C4-2B (cell line): ENCODE data around the gene SUGP2.

ENCODE experiments used
- H3K27ac ChIP-seq: fragments of 450-650 bp; 2 replicates; pipeline ENCODE4 v1.5.1; 2017
- ZFX ChIP-seq: fragments of 450-650 bp; IDR thresholded peaks from 2 replicates; pipeline ENCODE4 v1.6.1; 2017
- TF ChIP-seq, protein P1 (sequence below): fragments of 450-650 bp; conservative IDR thresholded peaks from 2 replicates; pipeline ENCODE4 v1.5.1; 2017; ENCODE audit warnings: mild to moderate bottlenecking

The SUGP2 gene

DNA sequence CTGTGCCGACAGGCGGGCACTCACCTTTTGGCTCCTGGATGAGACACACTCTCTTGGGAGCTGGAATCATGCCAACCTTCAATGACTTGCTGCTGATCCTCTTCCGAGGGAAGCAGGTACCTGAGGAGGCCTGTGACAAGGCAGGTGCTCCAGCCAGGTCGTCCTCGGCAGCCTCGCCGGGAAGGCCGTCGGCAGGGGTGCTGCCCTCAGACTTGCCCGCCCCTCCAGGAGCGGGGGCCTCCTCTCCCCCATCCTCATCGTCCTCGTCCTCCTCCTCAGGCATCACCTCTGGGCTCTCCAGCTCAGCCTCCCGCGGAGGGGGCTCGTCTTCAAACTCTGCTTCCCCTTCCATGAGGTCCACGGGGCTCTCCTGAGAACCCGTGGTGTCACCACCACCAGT lies 29.2 kb downstream of the SUGP2 start:
- no peak overlapping the region for H3K27ac ChIP-seq
- no peak for TF ChIP-seq ZFX
- TF ChIP-seq, protein P1, sequence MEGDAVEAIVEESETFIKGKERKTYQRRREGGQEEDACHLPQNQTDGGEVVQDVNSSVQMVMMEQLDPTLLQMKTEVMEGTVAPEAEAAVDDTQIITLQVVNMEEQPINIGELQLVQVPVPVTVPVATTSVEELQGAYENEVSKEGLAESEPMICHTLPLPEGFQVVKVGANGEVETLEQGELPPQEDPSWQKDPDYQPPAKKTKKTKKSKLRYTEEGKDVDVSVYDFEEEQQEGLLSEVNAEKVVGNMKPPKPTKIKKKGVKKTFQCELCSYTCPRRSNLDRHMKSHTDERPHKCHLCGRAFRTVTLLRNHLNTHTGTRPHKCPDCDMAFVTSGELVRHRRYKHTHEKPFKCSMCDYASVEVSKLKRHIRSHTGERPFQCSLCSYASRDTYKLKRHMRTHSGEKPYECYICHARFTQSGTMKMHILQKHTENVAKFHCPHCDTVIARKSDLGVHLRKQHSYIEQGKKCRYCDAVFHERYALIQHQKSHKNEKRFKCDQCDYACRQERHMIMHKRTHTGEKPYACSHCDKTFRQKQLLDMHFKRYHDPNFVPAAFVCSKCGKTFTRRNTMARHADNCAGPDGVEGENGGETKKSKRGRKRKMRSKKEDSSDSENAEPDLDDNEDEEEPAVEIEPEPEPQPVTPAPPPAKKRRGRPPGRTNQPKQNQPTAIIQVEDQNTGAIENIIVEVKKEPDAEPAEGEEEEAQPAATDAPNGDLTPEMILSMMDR, result no peak

DNA sequence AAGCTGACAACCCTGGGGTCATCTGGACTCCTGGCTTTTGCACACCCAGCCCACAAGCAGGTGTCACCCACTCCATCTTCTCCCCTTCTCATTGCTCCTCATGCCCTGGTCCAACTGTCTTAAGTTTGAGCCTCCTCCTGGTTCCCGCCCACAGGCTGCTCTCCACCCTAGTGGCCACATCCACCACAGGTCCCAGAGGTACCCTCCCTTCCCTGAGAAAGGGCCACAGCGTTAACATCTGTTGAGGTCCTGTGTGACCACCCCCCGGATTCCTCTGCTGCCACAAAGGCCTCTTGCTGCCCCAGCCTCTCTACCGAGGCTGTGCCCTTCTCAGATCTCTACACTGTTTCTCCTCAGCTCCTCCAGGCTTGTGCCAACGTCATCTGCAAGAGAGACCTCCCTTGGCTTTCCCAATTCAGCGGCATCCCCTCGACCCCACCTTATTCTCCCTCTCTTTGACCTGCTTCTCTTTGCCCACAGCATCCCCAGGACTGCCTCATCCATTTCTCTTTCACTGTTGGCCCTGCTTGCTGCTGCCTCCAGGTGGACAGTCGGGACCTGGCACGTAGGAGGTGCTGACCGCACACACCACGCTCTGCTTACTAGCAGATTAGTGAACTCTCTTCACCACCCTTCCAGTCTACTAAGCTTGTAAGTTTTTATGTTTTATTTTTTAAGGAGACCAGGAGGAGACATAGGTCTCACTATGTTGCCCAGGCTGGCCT lies 33.3 kb downstream of the SUGP2 start:
- TF ChIP-seq ZFX, result no peak
- TF ChIP-seq, protein P1, result no peak; the same call in 1 of the 2 replicates

GRCh38 chr19:18999016-18999758 lies 34.1 kb downstream of the SUGP2 start:
- no peak for TF ChIP-seq ZFX
- TF ChIP-seq, protein P1, result no peak
- no peak overlapping the region for H3K27ac ChIP-seq

More for the DNA sequence above, 33.3 kb downstream of the SUGP2 start:
- H3K27ac ChIP-seq, result no peak overlapping the region

DNA sequence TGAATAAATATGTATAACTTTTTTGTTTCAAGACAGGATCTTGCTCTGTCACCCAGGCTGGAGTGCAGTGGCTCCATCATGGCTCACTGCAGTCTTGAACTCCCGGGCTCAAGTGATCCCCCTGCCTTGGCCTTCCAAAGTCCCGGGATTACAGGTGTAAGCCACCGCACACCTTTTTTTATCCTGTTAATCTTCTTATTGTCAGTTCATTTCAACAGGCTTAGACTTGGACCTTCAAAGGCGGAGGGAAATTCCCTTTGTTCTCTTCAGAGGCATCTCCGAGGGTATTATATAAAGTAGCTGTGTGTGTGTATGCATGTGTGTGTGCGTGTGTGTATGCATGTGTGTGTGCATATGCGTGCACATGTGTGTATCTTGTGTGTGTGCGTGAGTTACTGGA lies 35.0 kb downstream of the SUGP2 start:
- no peak for TF ChIP-seq ZFX
- TF ChIP-seq, protein P1, result no peak
- no peak overlapping the region for H3K27ac ChIP-seq

DNA sequence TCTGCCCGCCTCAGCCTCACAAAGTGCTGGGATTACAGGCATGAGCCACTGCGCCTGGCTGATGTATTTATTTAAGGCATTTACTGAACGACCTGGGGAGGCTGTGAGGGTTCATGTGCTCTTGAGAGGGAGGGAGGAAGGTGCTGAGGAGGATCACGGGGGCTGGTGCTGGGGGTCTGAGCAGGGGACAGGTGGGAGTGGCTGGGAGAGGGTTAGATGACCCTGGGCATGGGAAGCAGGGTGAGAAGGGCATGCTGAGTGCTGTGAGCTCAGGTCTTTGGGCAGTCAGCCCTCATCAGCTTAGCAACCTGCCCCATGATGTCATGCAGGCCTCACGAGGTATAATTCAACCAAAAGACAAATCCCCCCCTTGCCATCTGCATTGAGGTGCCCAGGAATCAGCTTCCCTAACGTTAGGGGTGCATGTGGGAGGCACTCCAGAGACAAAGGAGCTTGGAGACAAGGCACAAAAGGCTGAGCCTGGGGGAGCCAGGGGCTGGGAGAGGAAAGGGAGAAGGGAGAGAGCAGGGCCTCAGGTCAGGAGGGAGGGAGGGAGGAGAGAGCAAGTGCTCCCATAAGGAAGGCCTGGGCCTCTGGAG lies 36.4 kb downstream of the SUGP2 start:
- H3K27ac ChIP-seq, result no peak overlapping the region
- TF ChIP-seq, protein P1, result no peak
- no peak for TF ChIP-seq ZFX

DNA sequence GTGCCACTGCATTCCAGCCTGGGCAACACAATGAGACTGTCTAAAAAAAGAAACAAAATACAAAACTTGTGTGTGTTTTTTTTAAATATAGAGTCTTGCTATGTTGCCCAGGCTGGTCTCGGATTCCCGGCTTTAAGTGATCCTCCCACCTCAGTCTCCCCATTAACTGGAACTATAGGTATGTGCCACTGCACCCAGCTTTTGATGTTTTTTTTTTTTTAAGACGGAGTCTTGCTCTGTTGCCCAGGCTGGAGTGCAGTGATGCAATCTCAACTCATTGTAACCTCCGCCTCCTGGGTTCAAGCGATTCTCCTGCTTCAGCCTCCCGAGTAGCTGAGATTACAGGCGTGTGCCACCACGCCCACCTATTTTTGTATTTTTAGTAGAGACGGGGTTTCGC lies 37.0 kb downstream of the SUGP2 start:
- TF ChIP-seq ZFX, result no peak
- H3K27ac ChIP-seq, result no peak overlapping the region

DNA sequence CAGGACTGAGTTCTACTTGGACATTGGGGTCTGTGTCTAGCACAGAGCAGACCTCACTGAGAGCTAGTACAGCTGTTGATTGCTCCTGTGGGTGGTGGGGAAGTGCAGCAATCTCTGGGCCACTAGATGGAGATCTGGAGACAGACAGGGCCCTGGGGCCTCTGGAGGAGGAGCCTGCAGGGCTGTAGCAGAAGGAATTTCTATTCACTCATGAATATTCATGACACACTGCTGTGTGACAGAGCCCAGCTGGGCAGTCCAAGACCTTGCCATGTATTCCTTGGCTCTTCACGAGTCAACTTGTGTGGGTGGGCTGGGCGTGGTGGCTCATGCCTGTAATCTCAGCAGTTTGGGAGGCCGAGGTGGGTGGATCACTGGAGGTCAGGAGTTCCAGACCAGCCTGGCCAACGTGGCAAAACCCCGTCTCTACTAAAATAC lies 37.5 kb downstream of the SUGP2 start:
- TF ChIP-seq, protein P1, result no peak; the same call in 1 of the 2 replicates
- TF ChIP-seq ZFX, result no peak
- H3K27ac ChIP-seq, result no peak overlapping the region
